IPS-NIHi11 (cell line): ENCODE results near the gene PRDM16.

Experiments
- DNase-seq: peaks from one replicate; pipeline ENCODE4 v3.0.0; 2012; ENCODE audit warnings: mixed read lengths, low spot score

PRDM16 gene

GRCh38 chr1:3373700-3374405, 304.9 kb downstream of the PRDM16 start:
- DNase-seq = no peak

GRCh38 chr1:3375245-3375644, 306.2 kb downstream of the PRDM16 start:
- DNase-seq = no peak

- no peak for DNase-seq
Observed at GRCh38 chr1:3377166-3377565, 308.2 kb downstream of the PRDM16 start.

GRCh38 chr1:3377604-3378279, 308.7 kb downstream of the PRDM16 start:
- no peak for DNase-seq

GRCh38 chr1:3378411-3379208, 309.6 kb downstream of the PRDM16 start:
- DNase-seq = no peak

GRCh38 chr1:3379934-3380333, 310.9 kb downstream of the PRDM16 start:
- DNase-seq = no peak

GRCh38 chr1:3380469-3380868, 311.5 kb downstream of the PRDM16 start:
- no peak for DNase-seq

GRCh38 chr1:3381901-3382300, 312.9 kb downstream of the PRDM16 start:
- DNase-seq = no peak

- no peak for DNase-seq
Observed at GRCh38 chr1:3382326-3383057, 313.5 kb downstream of the PRDM16 start.

GRCh38 chr1:3383679-3384078, 314.7 kb downstream of the PRDM16 start:
- DNase-seq = no peak

GRCh38 chr1:3384407-3384806, 315.4 kb downstream of the PRDM16 start:
- DNase-seq = no peak

- DNase-seq = no peak
Observed at GRCh38 chr1:3386205-3387002, 317.4 kb downstream of the PRDM16 start.

GRCh38 chr1:3387401-3387800, 318.4 kb downstream of the PRDM16 start:
- no peak for DNase-seq

GRCh38 chr1:3389093-3389833, 320.3 kb downstream of the PRDM16 start:
- no peak for DNase-seq

GRCh38 chr1:3390291-3390690, 321.3 kb downstream of the PRDM16 start:
- no peak for DNase-seq

GRCh38 chr1:3391711-3392110, 322.7 kb downstream of the PRDM16 start:
- DNase-seq = peak; percentile 63

- peak; percentile 69 for DNase-seq
Observed at GRCh38 chr1:3393024-3393986, 324.3 kb downstream of the PRDM16 start.

GRCh38 chr1:3393987-3394920, 325.3 kb downstream of the PRDM16 start:
- no peak for DNase-seq
